Measurements from ENCODE around the gene P2RX3.

The P2RX3 gene

GRCh38 chr11:57342702-57343101 is 4.5 kb downstream of the P2RX3 start:
- H2AFZ ChIP-seq (ENCODE audit: low read length) = no peak overlapping the region
- H3K9me2 ChIP-seq (ENCODE audit: low read depth, low read length) = no peaks in the 10 kb centered on the region
- H3K9ac ChIP-seq (ENCODE audit: low read length) = no peak overlapping the region
- H3K36me3 ChIP-seq (ENCODE audit: insufficient read depth, low read length) = no peaks in the 10 kb centered on the region
- H3K27me3 ChIP-seq (ENCODE audit: insufficient read depth, low read length) = no peaks in the 10 kb centered on the region
- no peaks in the 10 kb centered on the region for H3F3A ChIP-seq (ENCODE audit: insufficient read depth, low read length)
- H3K4me3 ChIP-seq (ENCODE audit: low read depth, low read length, poor library complexity, severe bottlenecking) = no peak overlapping the region
- no peak for TF ChIP-seq CTCF (IDR thresholded peaks at IDR 0.05; ENCODE audit: low read length)
- TF ChIP-seq EZH2 (IDR thresholded peaks at IDR 0.05; ENCODE audit: borderline replicate concordance, low read length) = no peak
- H3K79me2 ChIP-seq (ENCODE audit: insufficient read depth, low read length) = no peaks in the 10 kb centered on the region
- no peaks in the 10 kb centered on the region for H4K20me1 ChIP-seq (ENCODE audit: insufficient read depth, low read length)
- H3K4me1 ChIP-seq (ENCODE audit: insufficient read depth, low read length, severe bottlenecking) = no peaks in the 10 kb centered on the region
- no peak overlapping the region for H3K4me2 ChIP-seq (ENCODE audit: low read length)
- no peaks in the 10 kb centered on the region for H3K9me3 ChIP-seq (ENCODE audit: low read length)
- H3K27ac ChIP-seq (ENCODE audit: low read depth, low read length, poor library complexity, severe bottlenecking) = no peak overlapping the region

- H3K27ac ChIP-seq (ENCODE audit: low read depth, low read length, poor library complexity, severe bottlenecking) = no peak overlapping the region
- no peak overlapping the region for H3K4me3 ChIP-seq (ENCODE audit: low read depth, low read length, poor library complexity, severe bottlenecking)
- no peak overlapping the region for H3K9ac ChIP-seq (ENCODE audit: low read length)
Observed at GRCh38 chr11:57343825-57344224, 5.7 kb downstream of the P2RX3 start.

GRCh38 chr11:57344826-57345225 is 6.7 kb downstream of the P2RX3 start:
- no peaks in the 10 kb centered on the region for H3F3A ChIP-seq (ENCODE audit: insufficient read depth, low read length)
- no peaks in the 10 kb centered on the region for H3K9me2 ChIP-seq (ENCODE audit: low read depth, low read length)
- no peaks in the 10 kb centered on the region for H3K27me3 ChIP-seq (ENCODE audit: insufficient read depth, low read length)
- H3K9me3 ChIP-seq (ENCODE audit: low read length) = no peaks in the 10 kb centered on the region
- no peak overlapping the region for H3K4me3 ChIP-seq (ENCODE audit: low read depth, low read length, poor library complexity, severe bottlenecking)
- H3K36me3 ChIP-seq (ENCODE audit: insufficient read depth, low read length) = no peaks in the 10 kb centered on the region
- no peak overlapping the region for H3K4me2 ChIP-seq (ENCODE audit: low read length)
- H3K79me2 ChIP-seq (ENCODE audit: insufficient read depth, low read length) = no peaks in the 10 kb centered on the region
- no peaks in the 10 kb centered on the region for H3K4me1 ChIP-seq (ENCODE audit: insufficient read depth, low read length, severe bottlenecking)
- H4K20me1 ChIP-seq (ENCODE audit: insufficient read depth, low read length) = no peaks in the 10 kb centered on the region
- H3K9ac ChIP-seq (ENCODE audit: low read length) = no peak overlapping the region
- no peak overlapping the region for H2AFZ ChIP-seq (ENCODE audit: low read length)
- H3K27ac ChIP-seq (ENCODE audit: low read depth, low read length, poor library complexity, severe bottlenecking) = no peak overlapping the region
- no peak for TF ChIP-seq CTCF (IDR thresholded peaks at IDR 0.05; ENCODE audit: low read length)
- TF ChIP-seq EZH2 (IDR thresholded peaks at IDR 0.05; ENCODE audit: borderline replicate concordance, low read length) = no peak

More at GRCh38 chr11:57343825-57344224, 5.7 kb downstream of the P2RX3 start:
- Histone ChIP-seq H3F3A (ENCODE audit: insufficient read depth, low read length) (no peaks in the 10 kb centered on the region), H3K27me3 (ENCODE audit: insufficient read depth, low read length) (no peaks in the 10 kb centered on the region), H3K79me2 (ENCODE audit: insufficient read depth, low read length) (no peaks in the 10 kb centered on the region), H3K9me3 (ENCODE audit: low read length) (no peaks in the 10 kb centered on the region), H4K20me1 (ENCODE audit: insufficient read depth, low read length) (no peaks in the 10 kb centered on the region), H3K9me2 (ENCODE audit: low read depth, low read length) (no peaks in the 10 kb centered on the region), H3K36me3 (ENCODE audit: insufficient read depth, low read length) (no peaks in the 10 kb centered on the region), H2AFZ (ENCODE audit: low read length) (no peak overlapping the region), H3K4me2 (ENCODE audit: low read length) (no peak overlapping the region), H3K4me1 (ENCODE audit: insufficient read depth, low read length, severe bottlenecking) (no peaks in the 10 kb centered on the region)
- TF ChIP-seq EZH2 (IDR thresholded peaks at IDR 0.05; ENCODE audit: borderline replicate concordance, low read length) (no peak), CTCF (IDR thresholded peaks at IDR 0.05; ENCODE audit: low read length) (no peak)
